Mucosa of rectum (tissue), 2 donors: ENCODE data around the gene CYP17A1.

Experiments
- H3K27ac ChIP-seq, 2 donors: one replicate each; pipeline ENCODE4 v1.7.0; 2013; ENCODE audit warnings: inconsistent platforms in 2 of 2, low read depth in 2 of 2, low read length in 2 of 2
- H3K27me3 ChIP-seq, 2 donors: one replicate each; pipeline ENCODE4 v1.7.0; 2013; ENCODE audit warnings: low read length in 2 of 2; ENCODE audit not compliant: control insufficient read depth in 2 of 2, insufficient read depth in 2 of 2
- H3K36me3 ChIP-seq, 2 donors: one replicate each; pipeline ENCODE4 v1.7.0; 2013; ENCODE audit warnings: low read length in 2 of 2; ENCODE audit not compliant: control insufficient read depth in 2 of 2, insufficient read depth in 2 of 2
- H3K4me1 ChIP-seq, 2 donors: one replicate each; pipeline ENCODE4 v1.7.0; 2013; ENCODE audit warnings: low read length in 2 of 2, mild to moderate bottlenecking in 1 of 2; ENCODE audit not compliant: control insufficient read depth in 2 of 2, insufficient read depth in 2 of 2
- H3K4me3 ChIP-seq, 2 donors: one replicate each; pipeline ENCODE4 v1.7.0; 2013; ENCODE audit warnings: low read length in 2 of 2
- H3K9ac ChIP-seq, 2 donors: one replicate each; pipeline ENCODE4 v1.7.0; 2013; ENCODE audit warnings: low read length in 2 of 2, low read depth in 1 of 2, mild to moderate bottlenecking in 1 of 2
- H3K9me3 ChIP-seq, 2 donors: one replicate each; pipeline ENCODE4 v1.7.0; 2013; ENCODE audit warnings: low read length in 2 of 2; ENCODE audit not compliant: control insufficient read depth in 2 of 2
- donor health status: healthy.
- donor health status: Normal muscosa, but diverticular disease.

The CYP17A1 gene

GRCh38 chr10:102837230-102837721 is at the start of gene CYP17A1:
TSS of gene CYP17A1 (minus strand) at chr10:102837413. CDS start at chr10:102837361, 52 bp downstream.
- H3K27ac ChIP-seq: no peak within 1 kb of the TSS
- no peak within 1 kb of the TSS for H3K4me3 ChIP-seq
- no peak within 1 kb of the TSS for H3K9ac ChIP-seq
- H3K4me1 ChIP-seq: peaks cover 0 to 8% of the 10 kb centered on the region in 2 donors
- H3K27me3 ChIP-seq: no peaks in the 10 kb centered on the region
- H3K9me3 ChIP-seq: no peaks in the 10 kb centered on the region
- H3K36me3 ChIP-seq: no peaks in the 10 kb centered on the region

- Histone ChIP-seq H3K9me3 (no peaks in the 10 kb centered on the region), H3K9ac (no peak overlapping the region), H3K4me1 (no peaks in the 10 kb centered on the region), H3K27ac (no peak overlapping the region), H3K4me3 (no peak overlapping the region), H3K36me3 (no peaks in the 10 kb centered on the region), H3K27me3 (no peaks in the 10 kb centered on the region)
Measured at GRCh38 chr10:102880256-102880655, 43.0 kb upstream of the CYP17A1 start.

- no peaks in the 10 kb centered on the region for H3K4me1 ChIP-seq
- H3K36me3 ChIP-seq: no peaks in the 10 kb centered on the region
- H3K4me3 ChIP-seq: no peak overlapping the region
- no peaks in the 10 kb centered on the region for H3K27me3 ChIP-seq
- H3K9me3 ChIP-seq: no peaks in the 10 kb centered on the region
- no peak overlapping the region for H3K27ac ChIP-seq
- no peak overlapping the region for H3K9ac ChIP-seq
Measured at GRCh38 chr10:102878629-102879028, 41.4 kb upstream of the CYP17A1 start.

- no peak overlapping the region for H3K4me3 ChIP-seq
- no peak overlapping the region for H3K9ac ChIP-seq
- H3K36me3 ChIP-seq: no peaks in the 10 kb centered on the region
- H3K4me1 ChIP-seq: no peaks in the 10 kb centered on the region
- no peaks in the 10 kb centered on the region for H3K27me3 ChIP-seq
- no peak overlapping the region for H3K27ac ChIP-seq
- H3K9me3 ChIP-seq: no peaks in the 10 kb centered on the region
Measured at GRCh38 chr10:102876747-102877153, 39.5 kb upstream of the CYP17A1 start.

- Histone ChIP-seq H3K9ac (no peak overlapping the region), H3K4me1 (peaks cover 0 to 7% of the 10 kb centered on the region in 2 donors), H3K36me3 (no peaks in the 10 kb centered on the region), H3K27me3 (peaks cover 0 to 3% of the 10 kb centered on the region in 2 donors), H3K27ac (no peak overlapping the region), H3K9me3 (no peaks in the 10 kb centered on the region), H3K4me3 (no peak overlapping the region)
Measured at GRCh38 chr10:102872163-102872562, 35.0 kb upstream of the CYP17A1 start.

GRCh38 chr10:102870221-102870620 is 33.0 kb upstream of the CYP17A1 start:
- peaks cover 0 to 3% of the 10 kb centered on the region in 2 donors for H3K27me3 ChIP-seq
- peaks cover 0 to 7% of the 10 kb centered on the region in 2 donors for H3K4me1 ChIP-seq
- no peaks in the 10 kb centered on the region for H3K36me3 ChIP-seq
- H3K27ac ChIP-seq: no peak overlapping the region
- no peak overlapping the region for H3K9ac ChIP-seq
- H3K4me3 ChIP-seq: peak overlapping the region; percentile 58 to 71
- H3K9me3 ChIP-seq: no peaks in the 10 kb centered on the region

- Histone ChIP-seq H3K9ac (peak within 1 kb of the TSS; percentile 24 to 56), H3K4me1 (peaks cover 0 to 7% of the 10 kb centered on the region in 2 donors), H3K27me3 (peaks cover 0 to 3% of the 10 kb centered on the region in 2 donors), H3K27ac (no peak within 1 kb of the TSS), H3K4me3 (peak within 1 kb of the TSS; percentile 58 to 71), H3K36me3 (no peaks in the 10 kb centered on the region), H3K9me3 (no peaks in the 10 kb centered on the region)
Measured at GRCh38 chr10:102869258-102870198, 32.3 kb upstream of the CYP17A1 start, which contains the start of gene AS3MT. TSS of gene AS3MT (plus strand) at chr10:102869470. CDS start at chr10:102869593, 123 bp downstream.

GRCh38 chr10:102868911-102869257 is 31.7 kb upstream of the CYP17A1 start:
- Histone ChIP-seq H3K9ac (peak overlapping the region; percentile 24 to 30), H3K36me3 (no peaks in the 10 kb centered on the region), H3K9me3 (no peaks in the 10 kb centered on the region), H3K27ac (no peak overlapping the region), H3K4me3 (peak overlapping the region in 1 of 2 donors; percentile 64), H3K4me1 (peaks cover 0 to 7% of the 10 kb centered on the region in 2 donors), H3K27me3 (peaks cover 0 to 3% of the 10 kb centered on the region in 2 donors)

GRCh38 chr10:102865620-102866019 is 28.4 kb upstream of the CYP17A1 start:
- H3K4me3 ChIP-seq: no peak overlapping the region
- peaks cover 0 to 3% of the 10 kb centered on the region in 2 donors for H3K27me3 ChIP-seq
- no peaks in the 10 kb centered on the region for H3K9me3 ChIP-seq
- peaks cover 0 to 7% of the 10 kb centered on the region in 2 donors for H3K4me1 ChIP-seq
- H3K27ac ChIP-seq: no peak overlapping the region
- peaks cover 2 to 3% of the 10 kb centered on the region in 2 donors for H3K36me3 ChIP-seq
- no peak overlapping the region for H3K9ac ChIP-seq

GRCh38 chr10:102863660-102864059 is 26.4 kb upstream of the CYP17A1 start:
- Histone ChIP-seq H3K36me3 (peaks cover 4 to 5% of the 10 kb centered on the region in 2 donors), H3K4me1 (no peaks in the 10 kb centered on the region), H3K9ac (no peak overlapping the region), H3K9me3 (no peaks in the 10 kb centered on the region), H3K27ac (no peak overlapping the region), H3K27me3 (no peaks in the 10 kb centered on the region), H3K4me3 (no peak overlapping the region)
